Progenitor cell of endocrine pancreas (in vitro differentiated cells): ENCODE data around the gene CIT. TPM values are rescaled to one million over a fixed set of nuclear protein-coding genes. Genes with fewer than 3 reads are reported as not detected.

Experiments
- DNase-seq: peaks from one replicate; pipeline ENCODE4 v3.0.0; 2021; ENCODE audit warnings: low spot score; ENCODE audit not compliant: unreplicated experiment
- H3K27ac Mint-ChIP-seq: 2 replicates; pipeline ENCODE4 v1.8.0; 2021; ENCODE audit warnings: mild to moderate bottlenecking, moderate library complexity, mixed read lengths
- H3K27me3 Mint-ChIP-seq: 2 replicates; pipeline ENCODE4 v1.8.0; 2021; ENCODE audit warnings: mixed read lengths
- H3K36me3 Mint-ChIP-seq: 2 replicates; pipeline ENCODE4 v1.8.0; 2022; ENCODE audit warnings: mixed read lengths; ENCODE audit not compliant: insufficient read depth
- H3K4me1 Mint-ChIP-seq: 2 replicates; pipeline ENCODE4 v1.8.0; 2021; ENCODE audit warnings: low read depth, mixed read lengths
- H3K4me3 Mint-ChIP-seq: 2 replicates; pipeline ENCODE4 v1.8.0; 2021; ENCODE audit warnings: low read depth, mild to moderate bottlenecking, moderate library complexity, mixed read lengths
- H3K9me3 Mint-ChIP-seq: 2 replicates; pipeline ENCODE4 v1.8.0; 2021; ENCODE audit warnings: low read depth, mixed read lengths
- total RNA-seq: library from RNA; stranded (reverse); gene quantifications from 2 replicates; pipeline ENCODE4 v1.2.1, GENCODE V29; 2021
- TF ChIP-seq, protein P1 (sequence below): fragments of 200-600 bp; sonication (generic); IDR thresholded peaks from one replicate; pipeline ENCODE4 v1.5.0; 2021; ENCODE audit warnings: antibody characterized with exemption, mild to moderate bottlenecking; ENCODE audit not compliant: unreplicated experiment

The CIT gene
- total RNA-seq, 1 donor from 2014 or later = 44.1 TPM

- TF ChIP-seq, protein P1, sequence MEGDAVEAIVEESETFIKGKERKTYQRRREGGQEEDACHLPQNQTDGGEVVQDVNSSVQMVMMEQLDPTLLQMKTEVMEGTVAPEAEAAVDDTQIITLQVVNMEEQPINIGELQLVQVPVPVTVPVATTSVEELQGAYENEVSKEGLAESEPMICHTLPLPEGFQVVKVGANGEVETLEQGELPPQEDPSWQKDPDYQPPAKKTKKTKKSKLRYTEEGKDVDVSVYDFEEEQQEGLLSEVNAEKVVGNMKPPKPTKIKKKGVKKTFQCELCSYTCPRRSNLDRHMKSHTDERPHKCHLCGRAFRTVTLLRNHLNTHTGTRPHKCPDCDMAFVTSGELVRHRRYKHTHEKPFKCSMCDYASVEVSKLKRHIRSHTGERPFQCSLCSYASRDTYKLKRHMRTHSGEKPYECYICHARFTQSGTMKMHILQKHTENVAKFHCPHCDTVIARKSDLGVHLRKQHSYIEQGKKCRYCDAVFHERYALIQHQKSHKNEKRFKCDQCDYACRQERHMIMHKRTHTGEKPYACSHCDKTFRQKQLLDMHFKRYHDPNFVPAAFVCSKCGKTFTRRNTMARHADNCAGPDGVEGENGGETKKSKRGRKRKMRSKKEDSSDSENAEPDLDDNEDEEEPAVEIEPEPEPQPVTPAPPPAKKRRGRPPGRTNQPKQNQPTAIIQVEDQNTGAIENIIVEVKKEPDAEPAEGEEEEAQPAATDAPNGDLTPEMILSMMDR = no peak
- Mint-ChIP-seq H3K27ac (no peak overlapping the region), H3K36me3 (peaks cover 12% of the 10 kb centered on the region), H3K4me3 (no peak overlapping the region), H3K9me3 (no peaks in the 10 kb centered on the region), H3K4me1 (no peaks in the 10 kb centered on the region), H3K27me3 (no peaks in the 10 kb centered on the region)
- DNase-seq = no peak
Measured at GRCh38 chr12:119841433-119842210, 35.5 kb downstream of the CIT start.

- Mint-ChIP-seq H3K9me3 (no peaks in the 10 kb centered on the region), H3K4me3 (no peak overlapping the region), H3K4me1 (no peaks in the 10 kb centered on the region), H3K36me3 (peaks cover 10% of the 10 kb centered on the region), H3K27ac (no peak overlapping the region), H3K27me3 (no peaks in the 10 kb centered on the region)
- TF ChIP-seq, protein P1 = no peak
- no peak for DNase-seq
Measured at GRCh38 chr12:119840582-119840981, 36.5 kb downstream of the CIT start.

GRCh38 chr12:119840168-119840567, 37.0 kb downstream of the CIT start:
- TF ChIP-seq, protein P1 = no peak
- DNase-seq = no peak
- Mint-ChIP-seq H3K9me3 (no peaks in the 10 kb centered on the region), H3K36me3 (peaks cover 10% of the 10 kb centered on the region), H3K27ac (no peak overlapping the region), H3K27me3 (no peaks in the 10 kb centered on the region), H3K4me3 (no peak overlapping the region), H3K4me1 (no peaks in the 10 kb centered on the region)

- Mint-ChIP-seq H3K36me3 (peaks cover 10% of the 10 kb centered on the region), H3K4me1 (no peaks in the 10 kb centered on the region)
Measured at GRCh38 chr12:119838826-119839600, 38.1 kb downstream of the CIT start.

DNA sequence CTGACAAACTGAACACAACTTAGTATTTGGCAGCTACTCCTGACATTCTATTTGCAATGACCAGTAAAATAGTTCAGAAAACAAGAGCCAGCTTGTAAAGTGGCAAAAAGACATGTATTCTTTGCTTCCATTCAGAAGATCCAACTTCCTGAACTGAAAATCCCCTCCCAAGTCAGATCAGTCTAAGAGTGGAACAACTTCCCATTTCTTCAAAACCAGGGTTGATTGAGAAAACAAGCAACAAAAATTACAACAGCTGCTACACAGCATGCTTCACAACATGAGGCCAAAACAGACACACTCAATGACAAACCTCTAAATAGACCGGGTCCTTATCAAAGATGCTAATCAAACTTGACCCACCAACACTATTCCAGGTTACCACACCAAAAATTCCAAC, 40.3 kb downstream of the CIT start:
- Mint-ChIP-seq H3K9me3 (no peaks in the 10 kb centered on the region), H3K4me3 (no peak overlapping the region), H3K27ac (no peak overlapping the region)

More at GRCh38 chr12:119838826-119839600, 38.1 kb downstream of the CIT start:
- DNase-seq = no peak
- Mint-ChIP-seq H3K4me3 (no peak overlapping the region), H3K9me3 (no peaks in the 10 kb centered on the region), H3K27me3 (no peaks in the 10 kb centered on the region), H3K27ac (no peak overlapping the region)
- TF ChIP-seq, protein P1 = no peak

More for the DNA sequence above, 40.3 kb downstream of the CIT start:
- Mint-ChIP-seq H3K27me3 (no peaks in the 10 kb centered on the region), H3K36me3 (peaks cover 7% of the 10 kb centered on the region), H3K4me1 (no peaks in the 10 kb centered on the region)
- TF ChIP-seq, protein P1 = no peak
- no peak for DNase-seq
